ENCODE results near the gene LILRA5. TPM values are rescaled to one million over a fixed set of nuclear protein-coding genes. Genes with fewer than 3 reads are reported as not detected.
"Not testable (repeated sequence)": the region's sequence is repeated elsewhere in the genome, so short reads cannot be mapped to it uniquely, and the experiment has no call there.

LILRA5 gene
- total RNA-seq, 1 experiment from 2014 or later: not detected

- no peak for DNase-seq (ENCODE audit: low read depth)
These were observed 20.8 kb upstream of the LILRA5 start for GRCh38 chr19:54333586-54334298.

GRCh38 chr19:54332149-54332548, 19.2 kb upstream of the LILRA5 start:
- no peak for DNase-seq (ENCODE audit: low read depth)

DNA sequence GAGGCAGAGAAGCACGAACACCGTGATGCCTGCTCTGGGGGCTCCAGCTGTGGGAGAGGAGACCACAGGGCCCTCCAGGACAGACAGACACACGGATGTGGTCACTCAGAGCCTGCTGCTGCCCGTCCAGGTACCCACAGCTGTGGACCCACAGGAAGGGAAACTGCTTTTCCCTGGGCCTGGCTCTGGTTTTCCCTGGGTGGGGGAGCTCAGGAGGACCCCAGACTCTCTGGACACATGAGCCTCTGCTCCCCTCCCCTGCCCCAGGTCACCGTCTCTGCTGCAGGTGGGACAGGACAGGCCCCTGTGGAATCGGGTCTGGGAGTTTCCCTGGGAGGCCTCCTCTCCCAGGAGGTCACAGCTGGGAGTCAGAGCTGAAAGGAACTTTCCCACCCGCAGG, 18.7 kb upstream of the LILRA5 start:
- no peak for DNase-seq (ENCODE audit: low read depth)

DNA sequence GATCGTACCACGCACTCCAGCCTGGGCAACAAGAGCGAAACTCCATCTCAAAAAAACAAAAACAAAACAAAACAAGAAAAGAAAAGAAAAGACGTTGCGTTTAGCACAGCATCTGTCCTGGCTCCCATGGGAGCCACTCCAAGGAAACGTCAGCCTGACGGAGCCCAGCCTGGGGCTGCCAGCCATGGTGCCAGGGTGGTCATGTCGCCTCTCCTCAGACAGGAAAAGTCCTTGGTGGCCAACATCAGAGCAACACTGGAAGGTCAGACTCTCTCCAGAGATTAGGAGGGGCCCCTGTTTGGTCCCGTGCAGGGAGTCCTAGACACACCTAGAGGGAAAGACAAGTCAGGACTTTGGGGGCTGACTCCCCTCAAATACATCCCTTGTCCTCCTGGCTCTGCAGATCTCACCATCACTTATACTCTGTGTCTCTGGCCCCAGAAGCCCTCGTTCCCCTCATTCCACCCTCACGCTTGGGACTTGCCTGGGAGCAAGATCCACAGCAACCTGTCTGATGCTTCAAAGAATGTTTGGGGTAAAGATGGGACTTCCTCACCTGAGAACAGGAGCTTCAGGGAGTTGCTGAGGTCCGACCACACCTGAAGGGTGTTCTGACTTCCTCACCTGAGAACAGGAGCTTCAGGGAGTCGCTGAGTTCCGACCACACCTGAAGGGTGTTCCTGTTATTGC, 16.7 kb upstream of the LILRA5 start:
- DNase-seq (ENCODE audit: low read depth): no peak

DNA sequence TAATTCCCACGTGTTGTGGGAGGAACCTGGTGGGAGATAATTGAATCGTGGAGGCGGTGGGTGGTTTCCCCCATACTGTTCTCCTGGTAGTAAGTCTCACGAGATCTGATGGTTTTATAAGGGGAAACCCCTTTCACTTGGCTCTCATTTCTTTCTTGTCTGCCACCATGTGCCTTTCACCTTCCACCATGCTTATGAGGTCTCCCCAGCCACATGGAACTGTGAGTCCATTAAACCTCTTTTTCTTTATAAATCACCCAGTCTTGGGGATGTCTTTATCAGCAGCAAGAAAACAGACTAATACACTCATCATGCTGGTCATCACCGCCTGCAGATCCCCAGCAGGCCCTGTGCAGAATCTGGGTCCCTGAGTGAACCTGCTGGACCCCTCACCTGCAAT, 15.8 kb upstream of the LILRA5 start:
- not testable (repeated sequence) for DNase-seq (ENCODE audit: low read depth)

DNA sequence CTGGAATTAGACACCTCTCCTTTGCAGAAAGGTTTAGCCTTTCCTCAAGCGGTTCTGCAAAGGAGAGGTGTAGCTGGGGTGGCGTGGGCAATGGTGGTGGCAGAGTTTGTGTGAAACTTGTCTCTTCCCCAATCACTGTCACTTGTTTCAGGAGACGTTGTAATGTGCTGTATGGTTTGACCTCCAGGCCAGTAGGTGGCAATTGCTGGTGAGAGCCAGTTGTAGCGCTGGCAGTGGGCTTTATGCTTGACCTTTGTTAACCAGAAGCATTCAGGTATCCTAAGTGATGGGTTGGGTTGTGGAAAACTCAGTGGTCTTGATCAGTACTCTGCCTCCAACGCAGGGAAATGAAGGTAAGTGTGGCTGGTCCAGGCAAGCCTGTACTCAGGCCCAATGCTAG, 12.7 kb upstream of the LILRA5 start:
- DNase-seq (ENCODE audit: low read depth): no peak

DNA sequence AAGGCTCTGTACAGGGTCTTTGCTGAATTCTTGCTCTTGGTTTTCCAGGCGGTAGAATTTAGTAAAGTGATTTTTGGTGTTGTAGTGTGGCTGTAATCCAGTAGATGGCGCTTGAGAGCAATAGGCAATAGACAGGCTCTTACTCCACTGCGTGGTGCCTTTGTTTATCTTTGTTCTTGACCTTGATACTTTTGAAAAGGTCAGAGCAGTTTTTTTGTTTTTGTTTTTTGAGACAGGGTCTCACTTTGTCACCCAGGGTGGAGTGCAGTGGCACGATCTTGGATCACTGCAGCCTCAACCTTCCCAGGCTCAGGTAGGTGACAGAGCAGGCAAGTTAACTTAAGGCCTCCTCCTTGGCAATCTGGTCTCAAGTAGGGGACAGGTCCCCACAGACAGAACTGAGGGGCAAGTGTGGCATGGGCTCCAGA, 12.2 kb upstream of the LILRA5 start:
- DNase-seq (ENCODE audit: low read depth): peak; percentile 37

- DNase-seq (ENCODE audit: low read depth): no peak
These were observed 11.1 kb upstream of the LILRA5 start for GRCh38 chr19:54324071-54324470.

DNA sequence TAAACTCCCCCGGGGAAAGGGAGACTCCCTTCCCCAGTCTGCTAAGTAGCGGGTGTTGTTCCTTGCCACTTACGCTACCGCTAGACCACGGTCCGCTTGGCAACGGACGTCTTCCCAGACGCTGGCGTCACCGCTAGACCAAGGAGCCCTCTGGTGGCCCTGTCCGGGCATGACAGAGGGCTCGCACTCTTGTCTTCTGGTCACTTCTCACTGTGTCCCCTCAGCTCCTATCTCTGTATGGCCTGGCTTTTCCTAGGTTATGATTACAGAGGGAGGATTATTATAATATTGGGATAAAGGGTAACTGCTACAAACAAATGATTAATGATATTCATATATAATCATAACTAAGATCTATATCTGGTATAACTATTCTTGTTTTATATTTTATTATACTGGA, 10.0 kb upstream of the LILRA5 start:
- not testable (repeated sequence) for DNase-seq (ENCODE audit: low read depth)

- not testable (repeated sequence) for DNase-seq (ENCODE audit: low read depth)
These were observed 9.3 kb upstream of the LILRA5 start for GRCh38 chr19:54322295-54322694.

DNA sequence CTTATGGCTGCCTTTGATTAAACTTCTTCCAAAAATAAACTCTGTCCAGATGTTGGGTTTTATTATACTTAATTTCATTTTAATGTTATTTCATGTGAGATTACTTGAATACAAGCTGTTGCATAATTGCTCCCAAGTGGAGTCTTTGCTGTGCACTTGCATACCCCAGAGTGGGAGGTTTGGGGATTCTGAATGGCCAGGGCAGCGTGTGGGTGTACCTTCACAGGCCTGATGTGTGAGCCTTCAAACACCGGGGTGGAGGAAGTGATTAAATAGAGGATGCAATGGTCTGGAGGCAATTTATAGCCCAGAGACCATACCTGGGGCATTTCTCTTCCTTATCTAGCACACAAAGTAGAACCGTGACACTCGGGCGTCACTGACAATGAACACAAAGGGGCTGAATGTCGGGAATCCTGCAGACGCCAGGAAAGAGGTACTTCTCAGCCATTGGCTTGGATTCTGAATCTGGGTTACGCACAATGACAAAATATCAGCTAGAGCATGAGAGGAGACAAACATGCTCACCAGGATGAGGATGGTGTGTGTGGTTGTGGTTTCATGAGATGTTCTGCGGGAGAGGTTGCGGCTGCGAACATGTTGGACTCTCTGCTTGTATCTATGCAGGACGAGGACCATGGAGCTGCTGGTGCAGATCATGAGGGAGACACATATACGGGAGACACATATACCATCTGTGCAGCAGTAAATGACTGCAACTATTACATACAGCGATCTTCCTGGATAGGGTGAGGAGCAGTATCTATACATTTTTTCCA, 7.1 kb upstream of the LILRA5 start:
- no peak for DNase-seq (ENCODE audit: low read depth)

DNA sequence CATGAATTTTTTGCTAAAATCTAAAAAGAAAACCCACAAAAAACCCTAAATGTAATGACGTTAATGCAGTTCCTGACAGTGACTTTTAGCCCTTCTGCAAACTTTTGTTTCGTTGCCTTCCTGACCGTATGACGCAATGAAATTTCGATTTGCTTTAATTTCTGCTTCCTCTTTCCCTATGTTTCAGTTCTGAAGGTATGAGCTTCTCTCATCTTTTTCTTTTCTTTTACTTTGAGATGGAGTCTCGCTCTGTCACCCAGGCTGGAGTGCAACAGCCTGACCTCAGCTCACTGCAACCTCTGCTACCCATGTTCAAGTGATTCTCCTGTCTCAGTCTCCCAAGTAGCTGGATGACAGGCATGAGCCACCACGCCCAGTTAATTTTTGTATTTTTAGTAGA, 6.1 kb upstream of the LILRA5 start:
- no peak for DNase-seq (ENCODE audit: low read depth)

- no peak for DNase-seq (ENCODE audit: low read depth)
These were observed 4.9 kb upstream of the LILRA5 start for GRCh38 chr19:54317965-54318240.

GRCh38 chr19:54317108-54317964, 4.4 kb upstream of the LILRA5 start:
- DNase-seq (ENCODE audit: low read depth): no peak

DNA sequence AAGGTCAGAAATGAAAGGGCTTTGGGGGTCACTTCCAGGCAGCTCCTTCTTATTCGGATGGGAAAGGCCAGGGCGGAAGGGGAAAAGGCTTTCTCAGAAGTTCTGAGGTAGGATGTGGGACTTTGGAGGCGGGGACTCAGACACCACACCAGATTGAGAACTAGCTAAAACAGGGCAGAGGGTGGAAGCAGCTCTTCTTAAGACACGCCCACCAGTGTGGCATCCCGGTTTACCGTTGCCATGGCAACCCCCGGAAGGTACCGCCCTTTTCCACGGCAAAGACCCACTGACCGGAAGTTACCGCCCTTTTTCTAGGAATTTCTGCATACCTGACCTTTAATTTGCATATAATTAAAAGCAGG, 3.8 kb upstream of the LILRA5 start:
- DNase-seq (ENCODE audit: low read depth): peak; percentile 3

- DNase-seq (ENCODE audit: low read depth): no peak
These were observed 3.0 kb upstream of the LILRA5 start for GRCh38 chr19:54315956-54316355.

DNA sequence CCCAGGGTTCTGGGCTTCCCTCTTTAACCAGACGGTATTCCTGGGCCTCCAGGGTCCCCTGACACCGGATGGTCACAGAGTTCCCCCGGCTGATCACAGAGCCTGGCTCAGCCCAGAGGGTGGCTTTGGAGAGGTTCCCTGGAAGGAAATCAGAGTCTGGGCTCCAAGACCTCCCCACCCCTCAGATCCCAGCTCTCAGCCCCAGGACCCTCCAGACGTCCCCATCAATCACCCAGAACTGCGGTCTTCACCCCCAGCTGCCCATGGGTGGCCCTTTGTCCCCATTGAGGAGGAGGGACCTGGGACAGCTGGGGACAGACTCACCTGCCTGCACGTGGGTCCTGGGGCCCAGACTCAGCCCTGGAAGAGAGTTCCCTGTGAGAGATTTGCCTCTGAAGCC, 955 bp downstream of the LILRA5 start:
- DNase-seq (ENCODE audit: low read depth): no peak

- no peak for DNase-seq (ENCODE audit: low read depth)
These were observed 1.5 kb downstream of the LILRA5 start for GRCh38 chr19:54311486-54311885.

DNA sequence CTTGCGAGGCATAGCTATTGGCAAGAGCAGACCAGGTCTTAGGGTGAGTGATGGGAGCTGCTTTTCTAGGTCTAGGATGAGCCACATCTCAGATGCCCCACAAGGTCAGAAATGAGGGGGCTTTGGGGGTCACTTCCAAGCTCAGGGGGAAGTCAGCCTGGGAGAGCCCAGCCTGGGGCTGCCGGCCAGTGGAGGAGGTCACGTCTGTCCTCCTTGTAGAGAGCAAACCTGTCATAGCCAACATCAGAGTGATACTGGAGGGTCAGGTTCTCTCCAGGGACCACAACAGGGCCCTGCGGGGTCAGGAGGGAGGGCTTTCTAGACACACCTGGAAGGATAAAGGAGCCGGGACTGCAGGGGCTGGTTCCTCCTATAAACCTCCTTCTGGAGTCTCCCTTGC, 2.4 kb downstream of the LILRA5 start:
- DNase-seq (ENCODE audit: low read depth): no peak

- no peak for DNase-seq (ENCODE audit: low read depth)
These were observed 3.2 kb downstream of the LILRA5 start for GRCh38 chr19:54309811-54310210.

- no peak for DNase-seq (ENCODE audit: low read depth)
These were observed 5.5 kb downstream of the LILRA5 start for GRCh38 chr19:54307389-54308020.

Data from LHCN-M2 (cell line).